Measurements from ENCODE around the gene CENPF.
A peak's percentile ranks its signal among the peaks of the same experiment; 100 is the strongest.

Gene CENPF

GRCh38 chr1:214583824-214584554, 19.0 kb upstream of the CENPF start:
- no peaks in the 10 kb centered on the region for H3K36me3 ChIP-seq (replicated peaks; ENCODE audit: low read depth, low read length)
- H3K27me3 ChIP-seq (ENCODE audit: low read depth, low read length) = peaks cover 29% of the 10 kb centered on the region
- no peak for TF ChIP-seq EZH2phosphoT487 (IDR thresholded peaks at IDR 0.05; ENCODE audit: low read depth)
- TF ChIP-seq CTCF (IDR thresholded peaks at IDR 0.05; ENCODE audit: low read depth, low read length) = no peak
- H3K27ac ChIP-seq (ENCODE audit: low read length) = no peak overlapping the region
- H3K79me2 ChIP-seq (ENCODE audit: low read length) = no peaks in the 10 kb centered on the region
- no peaks in the 10 kb centered on the region for H3K9me3 ChIP-seq (ENCODE audit: insufficient read depth, low read length)
- no peak overlapping the region for H3K4me2 ChIP-seq (ENCODE audit: low read length)
- no peak overlapping the region for H3K9ac ChIP-seq (ENCODE audit: low read length)
- no peak overlapping the region for H3K4me3 ChIP-seq (ENCODE audit: low read length)
- no peaks in the 10 kb centered on the region for H4K20me1 ChIP-seq (ENCODE audit: insufficient read depth, low read length)
- H3K4me1 ChIP-seq (ENCODE audit: low read length) = peaks cover 4% of the 10 kb centered on the region
- no peak overlapping the region for H2AFZ ChIP-seq (ENCODE audit: low read depth, low read length)

DNA sequence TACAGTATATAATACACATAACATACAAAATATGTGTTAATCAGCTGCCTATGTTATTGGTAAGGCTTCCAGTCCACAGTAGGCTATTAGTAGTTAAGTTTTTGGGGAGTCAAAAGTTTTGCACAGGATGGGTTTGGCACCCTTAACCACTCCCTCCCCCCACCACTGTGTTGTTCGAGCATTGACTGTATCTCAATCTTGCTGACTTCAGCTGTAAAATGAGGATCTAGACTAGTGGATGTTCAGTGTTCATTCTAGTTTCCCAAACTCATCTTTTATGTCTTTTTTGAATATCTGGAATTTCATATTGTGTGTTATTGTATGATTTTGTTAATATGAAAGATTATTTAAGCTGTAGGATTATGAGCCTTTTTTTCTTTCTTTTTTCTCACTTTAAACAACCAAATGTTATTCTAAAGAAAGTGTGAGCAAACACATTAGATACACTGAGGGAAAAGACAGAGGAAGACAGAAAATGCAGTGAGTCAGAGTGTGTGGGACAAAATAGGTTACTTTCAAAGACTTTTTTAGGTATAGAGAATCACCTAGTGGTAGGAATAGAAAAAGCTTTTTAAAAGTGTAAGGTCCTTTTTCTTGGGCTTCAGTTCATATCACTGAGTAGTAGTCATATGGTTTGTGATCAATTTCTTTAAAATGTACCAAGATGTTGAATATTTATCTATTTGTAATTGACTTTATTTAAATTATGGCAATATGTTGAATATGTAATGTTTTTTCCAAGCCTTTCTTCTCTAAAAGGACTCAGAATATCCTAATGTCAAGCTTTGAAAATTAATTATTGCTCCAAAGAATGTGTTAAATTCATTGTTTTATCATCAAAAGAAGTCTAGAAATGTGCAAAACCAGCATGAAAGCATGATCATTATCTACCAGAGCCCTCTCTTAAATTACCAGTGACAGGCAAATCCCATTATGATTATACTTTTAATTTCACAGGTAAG, 17.9 kb upstream of the CENPF start:
- H3K4me3 ChIP-seq (ENCODE audit: low read length) = no peak overlapping the region
- TF ChIP-seq CTCF (IDR thresholded peaks at IDR 0.05; ENCODE audit: low read depth, low read length) (peak; percentile 85), EZH2phosphoT487 (IDR thresholded peaks at IDR 0.05; ENCODE audit: low read depth) (no peak)
- no peaks in the 10 kb centered on the region for H3K79me2 ChIP-seq (ENCODE audit: low read length)
- no peak overlapping the region for H3K9ac ChIP-seq (ENCODE audit: low read length)
- H2AFZ ChIP-seq (ENCODE audit: low read depth, low read length) = no peak overlapping the region
- H3K27me3 ChIP-seq (ENCODE audit: low read depth, low read length) = peaks cover 29% of the 10 kb centered on the region
- no peaks in the 10 kb centered on the region for H4K20me1 ChIP-seq (ENCODE audit: insufficient read depth, low read length)
- H3K4me2 ChIP-seq (ENCODE audit: low read length) = no peak overlapping the region
- H3K9me3 ChIP-seq (ENCODE audit: insufficient read depth, low read length) = no peaks in the 10 kb centered on the region
- H3K27ac ChIP-seq (ENCODE audit: low read length) = no peak overlapping the region
- no peaks in the 10 kb centered on the region for H3K4me1 ChIP-seq (ENCODE audit: low read length)
- H3K36me3 ChIP-seq (replicated peaks; ENCODE audit: low read depth, low read length) = no peaks in the 10 kb centered on the region

DNA sequence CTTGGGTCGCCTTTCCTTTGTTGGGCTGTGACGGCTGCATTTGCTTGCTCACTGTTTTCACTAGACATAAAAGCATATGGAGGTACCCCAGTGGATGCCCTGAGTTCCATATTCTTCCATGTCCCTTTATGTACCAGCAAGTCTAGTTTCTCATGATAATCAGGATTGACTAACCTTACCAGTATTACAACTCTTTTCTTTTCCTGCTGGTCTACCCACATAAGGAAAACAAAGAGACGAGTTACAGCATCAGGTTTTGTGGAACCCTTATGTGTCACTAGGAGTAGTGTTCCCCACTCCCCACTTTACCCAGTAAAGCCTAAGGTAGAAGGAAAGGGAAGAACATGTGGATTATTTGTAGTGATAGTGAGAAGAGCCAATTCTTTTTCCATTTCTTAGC, 16.4 kb upstream of the CENPF start:
- no peaks in the 10 kb centered on the region for H3K4me1 ChIP-seq (ENCODE audit: low read length)
- H3K27ac ChIP-seq (ENCODE audit: low read length) = no peak overlapping the region
- no peaks in the 10 kb centered on the region for H3K9me3 ChIP-seq (ENCODE audit: insufficient read depth, low read length)
- H3K36me3 ChIP-seq (replicated peaks; ENCODE audit: low read depth, low read length) = no peaks in the 10 kb centered on the region
- H3K4me3 ChIP-seq (ENCODE audit: low read length) = no peak overlapping the region
- TF ChIP-seq EZH2phosphoT487 (IDR thresholded peaks at IDR 0.05; ENCODE audit: low read depth) (no peak), CTCF (IDR thresholded peaks at IDR 0.05; ENCODE audit: low read depth, low read length) (no peak)
- peaks cover 29% of the 10 kb centered on the region for H3K27me3 ChIP-seq (ENCODE audit: low read depth, low read length)
- H4K20me1 ChIP-seq (ENCODE audit: insufficient read depth, low read length) = no peaks in the 10 kb centered on the region
- no peak overlapping the region for H3K9ac ChIP-seq (ENCODE audit: low read length)
- no peak overlapping the region for H2AFZ ChIP-seq (ENCODE audit: low read depth, low read length)
- no peaks in the 10 kb centered on the region for H3K79me2 ChIP-seq (ENCODE audit: low read length)
- H3K4me2 ChIP-seq (ENCODE audit: low read length) = no peak overlapping the region

DNA sequence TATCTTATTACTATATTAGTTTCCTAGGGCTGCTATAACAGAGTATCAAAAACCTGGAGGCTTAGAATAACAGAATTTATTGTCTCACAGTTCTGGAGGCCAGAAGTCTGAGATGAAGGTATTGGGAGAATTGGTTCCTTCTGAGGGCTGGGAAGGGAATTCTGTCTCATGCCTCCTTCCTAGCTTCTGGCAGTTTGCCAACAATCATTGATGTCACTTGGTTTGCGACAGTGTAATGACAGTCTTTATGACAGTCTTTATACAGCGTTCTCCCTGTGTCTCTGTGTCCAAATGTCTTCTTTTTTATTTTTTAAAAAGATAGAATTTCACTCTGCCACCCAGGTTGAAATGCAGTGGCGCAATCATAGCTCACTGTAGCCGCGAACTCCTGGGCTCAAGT, 15.8 kb upstream of the CENPF start:
- Histone ChIP-seq H3K27ac (ENCODE audit: low read length) (no peak overlapping the region), H3K9ac (ENCODE audit: low read length) (no peak overlapping the region), H3K4me1 (ENCODE audit: low read length) (no peaks in the 10 kb centered on the region), H2AFZ (ENCODE audit: low read depth, low read length) (no peak overlapping the region), H3K36me3 (replicated peaks; ENCODE audit: low read depth, low read length) (no peaks in the 10 kb centered on the region), H3K9me3 (ENCODE audit: insufficient read depth, low read length) (no peaks in the 10 kb centered on the region), H3K79me2 (ENCODE audit: low read length) (no peaks in the 10 kb centered on the region), H4K20me1 (ENCODE audit: insufficient read depth, low read length) (no peaks in the 10 kb centered on the region), H3K4me3 (ENCODE audit: low read length) (no peak overlapping the region), H3K4me2 (ENCODE audit: low read length) (no peak overlapping the region), H3K27me3 (ENCODE audit: low read depth, low read length) (peaks cover 27% of the 10 kb centered on the region)
- no peak for TF ChIP-seq CTCF (IDR thresholded peaks at IDR 0.05; ENCODE audit: low read depth, low read length)
- no peak for TF ChIP-seq EZH2phosphoT487 (IDR thresholded peaks at IDR 0.05; ENCODE audit: low read depth)
